NCI-H2029 treated with DMSO at 0.1 percent for 48 hours (cell line): ENCODE data around the gene B4GALT5.

ENCODE experiments used
- DNase-seq: peaks from one replicate; lab custom pipeline; 2025; lab: John Stamatoyannopoulos, UW

Gene B4GALT5

GRCh38 chr20:49700411-49701185 lies 13.1 kb downstream of the B4GALT5 start:
- no peak for DNase-seq

- no peak for DNase-seq
These were observed 14.3 kb downstream of the B4GALT5 start for GRCh38 chr20:49699200-49699992.

- DNase-seq: no peak
These were observed 15.2 kb downstream of the B4GALT5 start for GRCh38 chr20:49698477-49698876.

GRCh38 chr20:49697071-49697470 lies 16.6 kb downstream of the B4GALT5 start:
- DNase-seq: peak; percentile 56

GRCh38 chr20:49696594-49696993 lies 17.1 kb downstream of the B4GALT5 start:
- no peak for DNase-seq

GRCh38 chr20:49695830-49696229 lies 17.8 kb downstream of the B4GALT5 start:
- no peak for DNase-seq

- DNase-seq: no peak
These were observed 19.1 kb downstream of the B4GALT5 start for GRCh38 chr20:49694450-49695071.

GRCh38 chr20:49693435-49694171 lies 20.1 kb downstream of the B4GALT5 start:
- no peak for DNase-seq

- DNase-seq: no peak
These were observed 20.7 kb downstream of the B4GALT5 start for GRCh38 chr20:49692941-49693340.

- DNase-seq: peak; percentile 73
These were observed 21.7 kb downstream of the B4GALT5 start for GRCh38 chr20:49691818-49692568.

- DNase-seq: no peak
These were observed 22.6 kb downstream of the B4GALT5 start for GRCh38 chr20:49690899-49691620.

- DNase-seq: no peak
These were observed 25.8 kb downstream of the B4GALT5 start for GRCh38 chr20:49687595-49688567.

- no peak for DNase-seq
These were observed 27.9 kb downstream of the B4GALT5 start for GRCh38 chr20:49685809-49686208.

GRCh38 chr20:49685161-49685601 lies 28.5 kb downstream of the B4GALT5 start:
- DNase-seq: no peak

- no peak for DNase-seq
These were observed 29.2 kb downstream of the B4GALT5 start for GRCh38 chr20:49684335-49684997.

- DNase-seq: no peak
These were observed 30.9 kb downstream of the B4GALT5 start for GRCh38 chr20:49682798-49683197.

- no peak for DNase-seq
These were observed 31.4 kb downstream of the B4GALT5 start for GRCh38 chr20:49682278-49682677.

- no peak for DNase-seq
These were observed 31.8 kb downstream of the B4GALT5 start for GRCh38 chr20:49681850-49682216.

- no peak for DNase-seq
These were observed 33.2 kb downstream of the B4GALT5 start for GRCh38 chr20:49680484-49680883.
